GM12891 (cell line): ENCODE measurements around the gene PPP4R2.

ENCODE experiments used
- DNase-seq: peaks from one replicate; pipeline ENCODE4 v3.0.0; 2011; ENCODE audit warnings: low spot score; ENCODE audit not compliant: insufficient read length
- FAIRE-seq: peaks from 2 replicates; lab custom pipeline; 2011; peaks lifted over from hg19 to GRCh38; lab: Jason Lieb, UNC
- PAX5 ChIP-seq: IDR thresholded peaks from 2 replicates; pipeline ENCODE4 v1.6.1; 2011; ENCODE audit warnings: low read length, moderate library complexity, mild to moderate bottlenecking; ENCODE audit not compliant: insufficient read depth, severe bottlenecking
- POLR2A ChIP-seq: IDR thresholded peaks from 2 replicates; pipeline ENCODE4 v1.6.1; 2011; ENCODE audit warnings: low read depth, low read length, control low read depth
- POLR2AphosphoS5 ChIP-seq: IDR thresholded peaks from 2 replicates; pipeline ENCODE4 v1.6.1; 2011; ENCODE audit warnings: low read depth, low read length, control low read depth
- POU2F2 ChIP-seq: IDR thresholded peaks from 2 replicates; pipeline ENCODE4 v1.6.1; 2011; ENCODE audit warnings: low read depth, mild to moderate bottlenecking, control low read depth, low read length, moderate library complexity
- SPI1 ChIP-seq: IDR thresholded peaks from 2 replicates; pipeline ENCODE4 v1.6.1; 2011; ENCODE audit warnings: low read depth, low read length, control low read depth
- TAF1 ChIP-seq: IDR thresholded peaks from 2 replicates; pipeline ENCODE4 v1.6.1; 2011; ENCODE audit warnings: low read depth, low read length, control low read depth

The PPP4R2 gene

DNA sequence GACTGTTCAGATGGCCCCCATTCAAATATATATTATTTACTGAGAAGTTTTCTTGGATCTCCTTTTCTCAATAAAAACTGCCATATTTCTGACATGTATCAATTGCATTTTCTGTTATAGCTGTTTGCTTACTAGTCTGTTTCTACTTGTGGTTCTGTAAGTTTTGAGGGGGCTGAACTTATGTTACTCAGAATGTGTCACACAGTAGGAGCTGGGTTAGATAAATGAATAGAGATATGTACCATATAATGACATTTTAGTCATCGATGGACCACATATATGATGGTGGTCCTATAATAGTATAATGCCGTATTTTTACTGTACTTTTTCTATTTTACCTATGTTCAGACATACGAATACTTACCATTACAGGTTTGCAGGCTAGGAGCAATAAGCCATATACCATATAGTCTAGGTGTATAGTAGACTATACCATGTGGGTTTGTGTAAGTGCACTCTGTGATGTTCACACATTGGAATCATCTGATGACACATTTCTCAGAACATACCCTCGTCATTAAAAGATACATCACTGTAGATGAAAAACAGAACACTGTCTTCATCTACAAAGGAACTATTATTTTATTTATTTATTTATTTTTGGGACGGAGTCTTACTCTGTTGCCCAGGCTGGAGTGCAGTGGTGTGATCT is 22.3 kb downstream of the PPP4R2 start:
- peak; percentile 74 for FAIRE-seq
- TF ChIP-seq SPI1 (no peak), POU2F2 (no peak), POLR2A (no peak), POLR2AphosphoS5 (no peak), TAF1 (no peak), PAX5 (no peak)
- no peak for DNase-seq

DNA sequence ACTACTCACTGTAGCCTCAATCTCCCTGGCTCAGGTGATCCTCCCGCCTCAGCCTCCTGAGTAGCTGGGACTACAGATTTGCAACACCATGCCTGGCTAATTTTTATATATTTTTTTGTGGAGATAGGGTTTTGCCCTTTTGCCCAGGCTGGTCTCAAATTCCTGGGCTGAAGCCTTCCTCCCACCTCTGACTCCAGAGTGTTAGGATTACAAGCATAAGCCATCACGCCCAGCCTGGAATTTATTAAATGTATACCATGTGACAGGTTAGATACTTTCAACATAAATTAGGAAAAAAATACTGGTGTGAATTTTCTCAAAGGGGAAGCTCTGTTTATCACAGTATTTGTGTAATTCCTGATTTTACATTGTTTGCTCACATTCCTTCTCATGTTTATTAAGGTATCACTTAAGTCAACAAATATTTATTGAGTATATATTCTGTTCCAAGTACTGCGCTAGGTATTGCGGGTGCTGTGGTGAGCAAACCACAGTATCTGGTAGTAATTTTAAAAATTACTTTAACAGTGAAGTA is 24.8 kb downstream of the PPP4R2 start:
- TF ChIP-seq PAX5 = no peak
- no peak for TF ChIP-seq POLR2AphosphoS5
- no peak for TF ChIP-seq POU2F2
- TF ChIP-seq SPI1 = no peak
- TF ChIP-seq POLR2A = no peak
- no peak for TF ChIP-seq TAF1
- FAIRE-seq (no peak), DNase-seq (no peak)

DNA sequence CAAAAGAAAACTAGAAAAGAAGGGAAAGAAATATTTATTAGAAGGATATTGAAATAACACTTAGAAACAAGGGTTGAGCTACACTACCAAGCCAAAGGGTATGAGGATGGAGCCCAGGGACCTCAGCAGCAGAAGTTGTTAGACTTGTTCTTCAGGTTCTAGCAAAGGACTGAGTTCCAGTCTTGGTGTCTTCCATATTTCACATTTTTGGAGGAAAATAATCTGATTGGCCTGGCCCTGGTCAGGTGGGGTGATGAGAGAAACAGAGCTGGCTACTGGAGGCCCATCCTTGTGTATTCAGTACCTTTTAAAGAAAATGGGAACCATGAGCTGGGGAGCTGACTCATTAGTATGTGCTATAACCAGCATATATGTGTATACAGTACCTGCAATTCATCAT is 28.2 kb downstream of the PPP4R2 start:
- TF ChIP-seq POU2F2 = no peak
- TF ChIP-seq POLR2A = no peak
- TF ChIP-seq TAF1 = no peak
- no peak for TF ChIP-seq POLR2AphosphoS5
- TF ChIP-seq PAX5 = no peak
- TF ChIP-seq SPI1 = no peak
- FAIRE-seq (peak; percentile 16), DNase-seq (no peak)

DNA sequence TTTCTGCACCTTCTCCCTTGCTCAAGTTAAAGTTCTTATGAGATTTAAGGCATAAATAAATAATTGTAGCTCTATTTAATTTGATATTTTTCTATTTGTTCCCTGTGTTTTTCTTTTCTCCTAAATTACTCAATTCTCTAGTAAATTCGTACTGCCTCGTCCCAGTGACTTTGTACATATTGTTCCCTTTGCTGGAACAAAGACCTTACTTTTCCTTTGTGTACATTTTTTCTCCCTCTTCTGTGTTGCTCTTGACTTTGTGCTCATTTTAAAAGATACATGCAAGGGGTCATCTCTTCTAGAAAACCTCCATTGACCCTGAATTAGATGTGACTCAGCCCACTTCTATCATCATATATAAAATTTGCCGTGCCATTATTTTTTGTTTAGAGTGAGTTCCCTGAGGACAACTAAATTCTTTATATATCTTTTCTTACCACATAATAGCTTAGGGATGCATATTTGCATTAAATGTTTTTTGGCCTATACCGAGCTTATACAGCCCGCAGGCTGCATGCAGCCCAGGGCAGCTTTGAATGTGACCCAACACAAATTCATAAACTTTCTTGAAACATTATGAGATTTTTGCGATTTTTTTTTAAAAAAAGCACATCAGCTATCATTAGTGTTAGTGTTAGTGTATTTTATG is 29.6 kb downstream of the PPP4R2 start:
- TF ChIP-seq POLR2A = no peak
- no peak for TF ChIP-seq SPI1
- TF ChIP-seq POU2F2 = no peak
- TF ChIP-seq TAF1 = no peak
- no peak for TF ChIP-seq PAX5
- TF ChIP-seq POLR2AphosphoS5 = no peak
- no peak for DNase-seq
- FAIRE-seq = no peak

DNA sequence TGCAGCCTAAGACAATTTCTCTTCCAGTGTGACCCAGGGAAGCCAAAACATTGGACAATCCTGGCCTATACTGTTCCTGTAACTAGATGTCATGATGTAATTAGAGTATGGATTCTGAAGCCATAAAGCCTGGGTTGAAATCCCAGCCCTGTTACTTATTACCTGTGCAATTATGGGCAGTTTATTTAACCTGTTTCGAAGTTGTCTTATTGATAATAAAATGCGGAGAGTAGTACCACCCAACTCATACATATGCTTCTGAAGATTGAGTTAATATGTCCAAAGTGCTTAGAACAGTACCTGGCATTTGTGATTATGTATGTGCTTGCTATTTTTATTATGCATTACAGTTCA is 30.1 kb downstream of the PPP4R2 start:
- peak; percentile 33 for FAIRE-seq
- TF ChIP-seq POU2F2 (no peak), TAF1 (no peak), SPI1 (no peak), POLR2AphosphoS5 (no peak), PAX5 (no peak), POLR2A (no peak)
- no peak for DNase-seq

DNA sequence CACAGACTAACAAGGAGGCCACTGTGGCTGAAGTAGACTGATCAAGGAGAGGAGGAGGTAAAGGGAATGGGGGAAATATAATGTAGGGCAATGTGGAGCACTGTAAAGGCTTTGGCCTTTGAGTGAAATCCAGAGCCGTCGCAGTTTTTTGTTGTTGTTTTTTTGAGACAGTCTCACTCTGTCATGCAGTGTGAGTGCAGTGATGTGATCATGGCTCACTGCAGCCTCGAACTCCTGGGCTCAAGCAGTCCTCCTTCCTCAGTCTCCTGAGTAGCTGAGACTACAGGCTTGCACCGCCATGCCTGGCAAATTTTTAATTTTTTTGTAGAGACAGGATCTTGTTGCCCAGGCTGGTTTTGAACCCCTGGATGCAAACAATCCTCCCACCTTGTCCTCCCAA is 32.2 kb downstream of the PPP4R2 start:
- TF ChIP-seq POLR2A (no peak), POU2F2 (no peak), POLR2AphosphoS5 (no peak), PAX5 (no peak)
- DNase-seq (no peak), FAIRE-seq (no peak)

DNA sequence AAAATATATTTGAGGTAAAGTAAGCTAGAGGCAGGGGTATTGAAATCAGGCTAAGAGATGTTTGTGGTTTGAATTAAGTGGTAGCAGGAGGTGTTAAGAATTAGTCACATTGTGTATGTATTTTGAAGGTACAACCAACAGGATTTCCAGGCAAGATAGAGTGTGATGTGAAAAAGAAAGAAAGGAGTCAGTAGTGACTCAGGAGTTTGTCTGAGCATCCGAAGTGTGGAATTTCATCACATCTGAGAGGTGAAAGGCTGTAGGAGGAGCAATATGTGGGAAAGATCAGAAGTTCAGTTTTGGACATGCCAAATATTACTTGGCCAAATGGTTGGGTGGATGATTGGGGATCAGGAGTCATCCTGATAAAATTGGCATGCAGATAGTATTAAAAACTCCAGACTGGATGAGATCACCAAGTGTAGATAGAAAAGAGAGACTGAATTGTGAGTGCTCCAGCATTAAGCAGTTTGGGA is 32.7 kb downstream of the PPP4R2 start:
- DNase-seq (no peak), FAIRE-seq (peak; percentile 5)
- TF ChIP-seq POLR2A (no peak), POU2F2 (no peak), TAF1 (no peak), POLR2AphosphoS5 (no peak), PAX5 (no peak)

DNA sequence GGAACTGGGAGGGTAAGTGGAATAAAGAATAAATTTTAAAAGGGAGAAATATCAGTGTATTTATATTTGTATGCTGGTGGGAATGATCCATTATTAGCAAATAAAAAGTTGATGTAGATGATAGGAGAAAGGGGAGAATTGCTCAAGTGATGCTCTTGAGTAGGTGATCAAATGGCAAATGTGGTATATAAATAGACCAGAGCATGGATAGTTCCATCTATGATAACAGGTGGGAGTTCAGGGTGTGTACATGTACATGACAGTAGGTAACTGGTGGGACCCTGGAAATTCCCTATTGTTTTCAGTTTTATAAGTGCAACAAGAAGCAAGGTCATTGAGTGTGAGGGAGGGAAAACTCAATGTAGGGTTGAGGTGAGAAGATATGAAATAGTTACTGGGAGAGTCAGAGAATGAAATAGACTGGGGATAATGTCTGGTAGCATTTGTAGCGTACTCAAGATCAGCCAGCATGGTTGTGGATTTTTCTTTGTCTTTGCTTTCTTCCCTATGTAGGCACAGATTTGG is 33.5 kb downstream of the PPP4R2 start:
- no peak for TF ChIP-seq TAF1
- TF ChIP-seq POLR2AphosphoS5 = no peak
- no peak for TF ChIP-seq SPI1
- no peak for TF ChIP-seq PAX5
- TF ChIP-seq POU2F2 = no peak
- no peak for TF ChIP-seq POLR2A
- DNase-seq (no peak), FAIRE-seq (no peak)

DNA sequence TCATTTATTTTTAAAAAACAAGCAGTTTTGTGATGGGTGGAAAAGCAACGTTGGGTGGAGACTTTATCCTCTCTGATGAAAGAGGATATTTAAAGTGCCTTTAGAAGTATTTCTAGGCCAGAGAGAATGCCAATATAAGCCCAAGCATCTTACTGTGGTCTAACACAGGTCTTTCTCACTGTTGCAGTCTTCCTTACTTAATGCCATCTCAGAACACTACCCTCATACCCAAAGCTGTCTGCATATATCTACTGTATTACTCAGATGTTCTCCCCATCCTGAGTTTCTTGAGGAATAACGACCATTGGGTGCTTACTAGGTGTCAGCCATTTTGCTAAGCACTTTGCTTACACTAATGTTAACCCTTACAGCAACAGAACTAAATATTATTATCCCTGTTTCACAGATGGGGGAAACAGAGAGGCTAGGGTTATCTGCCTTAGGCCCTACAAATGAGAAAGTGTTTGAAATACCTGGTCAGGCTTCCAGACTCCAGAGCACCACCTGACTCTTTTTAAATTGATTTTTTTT is 35.0 kb downstream of the PPP4R2 start:
- DNase-seq = no peak
- TF ChIP-seq SPI1 (no peak), POLR2A (no peak), PAX5 (no peak), POU2F2 (no peak), TAF1 (no peak), POLR2AphosphoS5 (no peak)
- FAIRE-seq = no peak
